G401 (cell line): ENCODE results near the gene ZNF26. TPM values are rescaled to one million over a fixed set of nuclear protein-coding genes. Genes with fewer than 3 reads are reported as not detected.

Experiments used
- DNase-seq: peaks from one replicate; pipeline ENCODE4 v3.0.0-alpha.2; 2015; ENCODE audit warnings: low spot score
- in situ Hi-C: cut with HindIII; loops from 2 replicates; pipeline ENCODE4 v1.10.0; 2016; ENCODE audit warnings: low sequenced_read_pairs, mixed read lengths
- total RNA-seq: library from RNA; depleted of rRNA; stranded (reverse); fragments of >200 nt; shearing (Covaris generic); gene quantifications from 2 replicates; pipeline ENCODE4 v1.2.3, GENCODE V29; 2014; rRNA removed

ZNF26 gene
- total RNA-seq, 1 experiment from 2014 or later: 17.5 TPM

DNA sequence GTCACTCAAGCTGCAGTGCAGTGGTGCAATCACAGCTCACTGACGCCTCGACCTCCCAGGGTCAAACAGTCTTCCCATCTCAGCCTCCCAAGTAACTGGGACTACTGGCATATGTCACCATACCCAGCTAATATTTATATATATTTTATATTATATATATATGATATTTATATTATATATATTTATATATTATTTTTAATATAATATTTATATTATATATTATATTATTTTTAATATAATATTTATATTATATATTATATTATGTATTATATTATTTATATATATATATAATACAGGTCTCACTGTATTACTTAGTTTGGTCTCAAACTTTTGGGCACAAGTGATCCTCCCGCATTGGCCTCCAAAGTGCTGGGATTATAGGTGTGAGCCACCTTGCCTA is 60.5 kb downstream of the ZNF26 start:
- in situ Hi-C loops: no loop called here
- no peak for DNase-seq

DNA sequence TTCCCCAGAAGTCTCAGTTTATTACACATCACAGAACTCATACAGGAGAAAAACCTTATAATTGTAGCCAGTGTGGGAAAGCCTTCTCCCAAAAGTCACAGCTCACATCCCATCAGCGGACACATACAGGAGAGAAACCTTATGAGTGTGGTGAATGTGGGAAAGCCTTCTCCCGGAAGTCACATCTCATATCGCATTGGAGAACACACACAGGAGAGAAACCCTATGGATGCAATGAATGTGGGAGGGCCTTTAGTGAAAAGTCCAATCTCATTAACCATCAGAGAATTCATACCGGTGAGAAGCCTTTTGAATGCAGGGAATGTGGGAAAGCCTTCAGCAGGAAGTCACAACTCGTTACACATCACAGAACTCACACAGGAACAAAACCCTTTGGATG is 71.3 kb downstream of the ZNF26 start:
- in situ Hi-C loops: no loop called here
- DNase-seq: no peak

DNA sequence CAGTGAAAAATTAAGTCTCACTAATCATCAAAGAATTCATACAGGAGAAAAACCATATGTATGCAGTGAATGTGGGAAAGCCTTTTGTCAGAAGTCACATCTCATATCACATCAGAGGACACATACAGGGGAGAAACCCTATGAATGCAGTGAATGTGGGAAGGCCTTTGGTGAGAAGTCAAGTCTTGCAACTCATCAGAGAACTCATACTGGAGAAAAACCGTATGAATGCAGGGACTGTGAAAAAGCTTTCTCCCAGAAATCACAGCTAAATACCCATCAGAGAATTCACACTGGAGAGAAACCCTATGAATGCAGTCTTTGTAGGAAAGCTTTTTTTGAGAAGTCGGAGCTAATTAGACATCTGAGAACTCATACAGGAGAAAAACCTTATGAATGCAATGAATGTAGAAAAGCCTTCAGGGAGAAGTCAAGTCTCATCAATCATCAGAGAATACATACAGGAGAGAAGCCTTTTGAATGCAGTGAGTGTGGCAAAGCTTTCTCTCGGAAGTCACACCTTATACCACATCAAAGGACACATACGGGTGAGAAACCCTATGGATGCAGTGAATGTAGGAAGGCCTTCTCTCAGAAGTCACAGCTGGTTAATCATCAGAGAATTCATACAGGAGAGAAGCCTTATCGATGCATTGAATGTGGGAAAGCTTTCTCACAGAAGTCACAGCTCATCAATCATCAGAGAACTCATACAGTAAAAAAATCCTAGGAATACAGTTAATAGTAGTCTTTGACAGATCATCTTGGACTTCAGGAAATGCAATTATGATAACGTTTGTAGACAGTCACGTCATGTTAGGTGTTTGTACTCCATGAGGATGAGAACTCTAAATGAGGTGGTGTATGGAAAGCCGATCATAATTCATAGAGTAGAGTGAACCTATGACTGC is 72.3 kb downstream of the ZNF26 start:
- DNase-seq: no peak
- in situ Hi-C loops: no loop called here

DNA sequence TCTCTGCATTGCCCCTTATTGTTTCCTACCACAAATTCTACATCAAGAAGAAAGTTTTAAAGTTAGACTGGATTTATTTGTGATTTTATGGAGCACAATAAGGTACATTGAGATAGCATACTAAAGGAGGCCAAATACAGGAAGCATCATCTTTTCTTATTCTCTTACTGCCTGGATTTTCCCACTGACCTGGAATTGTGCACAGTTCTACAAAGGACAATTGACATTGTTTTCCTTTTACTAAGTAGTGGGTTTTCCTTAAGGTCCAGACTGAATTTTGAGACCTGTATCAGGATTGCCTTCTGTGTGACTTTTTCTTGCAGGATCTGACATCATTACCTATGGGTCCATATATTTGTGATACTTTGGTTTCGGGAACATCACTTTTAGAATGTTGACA is 75.8 kb downstream of the ZNF26 start:
- in situ Hi-C loops: no loop called here
- DNase-seq: no peak

GRCh38 chr12:133063556-133063955 is 77.4 kb downstream of the ZNF26 start:
- DNase-seq: no peak
- in situ Hi-C loops: no loop called here

- in situ Hi-C loops: no loop called here
- DNase-seq: no peak
These were observed 87.7 kb downstream of the ZNF26 start for GRCh38 chr12:133073836-133074235.

Other genes with a start within 250 kb of the ZNF26 start
- gene ANKLE2, start 224.5 kb upstream of the ZNF26 start, total RNA-seq: 27.9 and 34.3 TPM in 2 replicates
- 13.6 and 24.7 TPM in 2 replicates for gene GOLGA3, start 157.5 kb upstream of the ZNF26 start, total RNA-seq
- gene CHFR, start 98.8 kb upstream of the ZNF26 start, total RNA-seq: 32.5 and 38.6 TPM in 2 replicates
- gene ZNF605, start 30.1 kb upstream of the ZNF26 start, total RNA-seq: 5.7 and 7.1 TPM in 2 replicates
- gene ZNF84, start 51.1 kb downstream of the ZNF26 start, total RNA-seq: 10.0 and 32.6 TPM in 2 replicates
- gene ZNF140, start 94.6 kb downstream of the ZNF26 start, total RNA-seq: 19.8 and 30.4 TPM in 2 replicates
- 1.4 and 1.6 TPM in 2 replicates for gene ZNF891, start 143.9 kb downstream of the ZNF26 start, total RNA-seq
- 4.7 and 5.1 TPM in 2 replicates for gene ZNF10, start 144.3 kb downstream of the ZNF26 start, total RNA-seq
- gene ZNF268, start 195.1 kb downstream of the ZNF26 start, total RNA-seq: 19.4 and 38.0 TPM in 2 replicates
- gene ANHX, start 249.5 kb downstream of the ZNF26 start, total RNA-seq: not detected in 2 replicates